PFSK-1 (cell line): ENCODE measurements around the gene UROS.

ENCODE experiments used
- FOXP2 ChIP-seq: optimal IDR thresholded peaks from 2 replicates; pipeline ENCODE3; 2011; ENCODE audit warnings: borderline replicate concordance, control low read depth, inconsistent platforms; ENCODE audit not compliant: insufficient read depth; ENCODE audit errors: extremely low read length, extremely low read depth
- POLR2AphosphoS5 ChIP-seq: IDR thresholded peaks from 2 replicates; pipeline ENCODE4 v1.6.1; 2012; ENCODE audit warnings: low read depth, mild to moderate bottlenecking, control low read depth, low read length, moderate library complexity
- REST ChIP-seq, 2 experiments: IDR thresholded peaks; 2 replicates each; pipeline versions ENCODE4 v1.6.1 to v1.8.0; 2011 to 2012; ENCODE audit warnings: low read depth in 2 of 2, low read length in 2 of 2, control low read depth in 1 of 2, inconsistent platforms in 1 of 2, mild to moderate bottlenecking in 1 of 2, moderate library complexity in 1 of 2; ENCODE audit not compliant: insufficient read depth in 1 of 2
- SIN3A ChIP-seq: IDR thresholded peaks from 2 replicates; pipeline ENCODE4 v1.6.1; 2012; ENCODE audit warnings: mild to moderate bottlenecking, low read length, moderate library complexity, borderline replicate concordance; ENCODE audit not compliant: insufficient read depth
- TAF1 ChIP-seq: IDR thresholded peaks from 2 replicates; pipeline ENCODE4 v1.6.1; 2012; ENCODE audit warnings: low read length, control low read depth, borderline replicate concordance; ENCODE audit not compliant: insufficient read depth

Gene UROS

DNA sequence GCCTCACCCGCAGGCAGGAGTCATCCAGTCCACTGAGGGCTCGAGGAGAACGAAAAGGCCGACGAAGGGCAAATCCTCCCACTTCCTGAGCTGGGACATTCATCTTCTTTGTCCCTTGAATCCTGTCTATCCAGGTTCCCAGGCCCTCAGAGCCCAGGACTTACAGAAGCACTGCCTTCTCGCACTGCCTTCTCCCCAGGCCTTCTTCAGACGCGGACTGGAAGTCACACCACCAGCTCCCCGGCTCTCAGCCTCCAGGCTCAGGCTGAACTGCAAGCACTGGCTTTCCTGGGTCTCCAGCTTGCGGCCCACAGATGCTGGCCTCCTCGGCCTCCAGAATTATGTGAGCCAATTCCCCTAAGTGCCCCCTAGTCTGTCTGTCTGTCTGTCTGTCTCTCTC is 41.0 kb downstream of the UROS start:
- no peak for TF ChIP-seq REST (IDR thresholded peaks at IDR 0.05; ENCODE audit: insufficient read depth in 1 of 2, low read depth in 2 of 2, low read length in 2 of 2)
- no peak for TF ChIP-seq SIN3A
- TF ChIP-seq POLR2AphosphoS5: no peak
- TF ChIP-seq FOXP2: no peak
- no peak for TF ChIP-seq TAF1

DNA sequence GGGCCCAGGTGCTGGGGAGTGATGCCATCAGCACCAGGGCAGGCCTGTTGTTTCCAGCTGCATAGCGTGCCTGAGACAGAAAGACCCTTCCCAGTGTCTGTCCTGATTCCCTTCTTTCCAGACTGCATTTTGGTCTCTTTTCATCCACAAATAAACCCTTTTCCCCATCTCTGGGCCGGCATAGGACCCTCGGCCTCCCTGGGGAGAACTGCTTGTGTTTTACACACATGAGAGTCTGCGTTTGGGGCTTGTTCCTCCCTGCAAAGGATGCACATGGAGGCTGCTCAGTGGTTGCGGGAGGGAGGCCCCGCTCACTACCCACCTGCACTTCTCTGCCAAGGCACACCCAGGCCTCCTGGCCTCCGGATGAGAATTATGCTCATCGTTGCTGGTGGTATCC is 41.7 kb downstream of the UROS start:
- no peak for TF ChIP-seq FOXP2
- no peak for TF ChIP-seq REST (IDR thresholded peaks at IDR 0.05; ENCODE audit: insufficient read depth in 1 of 2, low read depth in 2 of 2, low read length in 2 of 2)
- TF ChIP-seq SIN3A: no peak
- TF ChIP-seq TAF1: no peak
- no peak for TF ChIP-seq POLR2AphosphoS5

DNA sequence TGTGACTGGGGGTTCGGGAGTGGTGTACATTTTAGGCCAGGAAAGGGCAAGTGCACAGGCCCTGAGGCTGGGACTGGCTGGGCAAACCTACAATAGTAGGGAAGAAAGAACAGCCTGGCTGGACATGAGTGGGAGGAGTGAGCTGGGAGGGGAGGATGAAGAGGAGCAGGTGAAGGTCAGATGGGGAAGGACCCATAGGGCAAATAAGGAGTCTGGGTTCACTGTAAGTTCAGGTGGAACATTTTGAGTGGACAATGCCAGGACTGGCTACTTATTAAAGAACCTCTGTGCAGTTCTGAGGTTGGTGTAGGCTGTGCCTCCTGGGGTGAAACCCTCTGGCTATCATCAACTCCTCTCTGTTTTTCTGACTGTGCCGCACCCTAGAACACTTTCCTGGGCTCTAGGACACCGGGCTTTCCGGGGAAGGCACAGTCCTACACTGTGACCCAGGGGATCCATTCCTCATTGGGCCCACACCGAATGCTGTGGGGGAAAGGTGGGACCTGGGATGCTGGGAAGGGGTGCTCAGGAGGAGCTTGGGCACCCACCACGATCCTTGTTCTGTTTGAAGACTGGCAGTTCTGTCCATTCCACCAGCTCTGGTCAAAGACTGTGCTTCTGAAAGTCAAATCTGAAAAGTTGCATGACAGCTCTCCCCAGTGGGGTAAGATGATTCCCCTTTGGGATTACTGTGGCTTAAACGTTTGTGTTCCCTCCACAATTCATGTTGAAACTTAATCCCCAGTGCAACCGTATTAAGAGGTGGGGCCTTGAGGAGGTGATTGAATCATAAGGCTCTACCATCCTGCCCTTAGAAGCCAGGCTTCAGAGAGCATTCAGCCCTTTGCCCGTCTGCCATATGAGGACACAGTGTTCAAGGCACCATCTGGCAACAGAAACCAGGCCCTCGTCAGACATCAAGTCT is 43.4 kb downstream of the UROS start:
- TF ChIP-seq REST (IDR thresholded peaks at IDR 0.05; ENCODE audit: insufficient read depth in 1 of 2, low read depth in 2 of 2, low read length in 2 of 2) (no peak), FOXP2 (no peak), POLR2AphosphoS5 (no peak), TAF1 (no peak), SIN3A (no peak)

DNA sequence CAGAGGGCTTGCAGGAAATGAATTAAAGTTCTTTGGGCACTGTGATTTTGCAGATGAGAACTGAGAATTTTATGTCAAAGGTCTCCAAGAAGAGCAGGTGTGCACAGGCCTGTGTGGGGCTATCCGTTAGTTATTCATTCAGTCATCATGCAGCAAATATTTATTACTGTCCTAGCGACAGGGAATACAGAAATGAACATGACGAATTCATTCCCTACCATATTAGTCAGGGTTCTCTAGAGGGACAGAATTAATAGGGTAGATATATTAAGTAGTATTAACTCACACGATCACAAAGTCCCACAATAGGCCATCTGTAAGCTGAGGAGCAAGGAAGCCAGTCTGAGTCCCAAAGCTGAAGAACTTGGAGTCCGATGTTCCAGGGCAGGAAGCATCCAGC is 44.5 kb downstream of the UROS start:
- TF ChIP-seq TAF1: no peak
- TF ChIP-seq POLR2AphosphoS5: no peak
- no peak for TF ChIP-seq SIN3A
- no peak for TF ChIP-seq FOXP2
- TF ChIP-seq REST (IDR thresholded peaks at IDR 0.05; ENCODE audit: insufficient read depth in 1 of 2, low read depth in 2 of 2, low read length in 2 of 2): no peak

- TF ChIP-seq TAF1 (no peak), SIN3A (no peak), FOXP2 (no peak), POLR2AphosphoS5 (no peak), REST (IDR thresholded peaks at IDR 0.05; ENCODE audit: insufficient read depth in 1 of 2, low read depth in 2 of 2, low read length in 2 of 2) (no peak)
Measured at GRCh38 chr10:125777806-125778205, 45.3 kb downstream of the UROS start.
